ENCODE data around the gene WDR17.

Gene WDR17

DNA sequence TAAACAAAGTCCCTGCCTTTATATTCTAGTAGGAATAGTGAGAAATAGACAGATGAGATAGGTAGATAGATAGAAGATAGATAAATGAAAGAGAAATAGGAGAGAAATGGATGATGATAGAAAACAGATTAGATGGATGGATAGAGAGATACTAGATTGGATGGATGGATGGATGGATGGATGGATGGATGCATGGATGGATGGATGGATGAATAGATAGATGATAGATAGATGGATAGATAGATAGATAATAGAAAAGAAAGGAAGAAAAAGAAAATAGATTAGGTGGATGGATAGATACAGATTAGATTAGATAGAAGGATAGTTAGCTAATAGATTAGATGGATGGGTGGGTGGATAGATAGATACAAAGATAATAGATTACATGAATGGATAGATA lies 33.2 kb upstream of the WDR17 start:
- TF ChIP-seq, protein P1, sequence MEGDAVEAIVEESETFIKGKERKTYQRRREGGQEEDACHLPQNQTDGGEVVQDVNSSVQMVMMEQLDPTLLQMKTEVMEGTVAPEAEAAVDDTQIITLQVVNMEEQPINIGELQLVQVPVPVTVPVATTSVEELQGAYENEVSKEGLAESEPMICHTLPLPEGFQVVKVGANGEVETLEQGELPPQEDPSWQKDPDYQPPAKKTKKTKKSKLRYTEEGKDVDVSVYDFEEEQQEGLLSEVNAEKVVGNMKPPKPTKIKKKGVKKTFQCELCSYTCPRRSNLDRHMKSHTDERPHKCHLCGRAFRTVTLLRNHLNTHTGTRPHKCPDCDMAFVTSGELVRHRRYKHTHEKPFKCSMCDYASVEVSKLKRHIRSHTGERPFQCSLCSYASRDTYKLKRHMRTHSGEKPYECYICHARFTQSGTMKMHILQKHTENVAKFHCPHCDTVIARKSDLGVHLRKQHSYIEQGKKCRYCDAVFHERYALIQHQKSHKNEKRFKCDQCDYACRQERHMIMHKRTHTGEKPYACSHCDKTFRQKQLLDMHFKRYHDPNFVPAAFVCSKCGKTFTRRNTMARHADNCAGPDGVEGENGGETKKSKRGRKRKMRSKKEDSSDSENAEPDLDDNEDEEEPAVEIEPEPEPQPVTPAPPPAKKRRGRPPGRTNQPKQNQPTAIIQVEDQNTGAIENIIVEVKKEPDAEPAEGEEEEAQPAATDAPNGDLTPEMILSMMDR (IDR thresholded peaks at IDR 0.05): no peak
- Histone ChIP-seq H3K36me3 (no peaks in the 10 kb centered on the region), H3K27ac (no peak overlapping the region), H3K4me3 (ENCODE audit: low read depth in 1 of 2, low read length in 1 of 2) (no peak overlapping the region), H3K4me1 (ENCODE audit: control insufficient read depth in 1 of 2, insufficient read depth in 1 of 2, low read depth in 1 of 2, low read length in 1 of 2) (no peaks in the 10 kb centered on the region), H3K27me3 (peaks cover 5% of the 10 kb centered on the region), H3K9me3 (no peaks in the 10 kb centered on the region)

DNA sequence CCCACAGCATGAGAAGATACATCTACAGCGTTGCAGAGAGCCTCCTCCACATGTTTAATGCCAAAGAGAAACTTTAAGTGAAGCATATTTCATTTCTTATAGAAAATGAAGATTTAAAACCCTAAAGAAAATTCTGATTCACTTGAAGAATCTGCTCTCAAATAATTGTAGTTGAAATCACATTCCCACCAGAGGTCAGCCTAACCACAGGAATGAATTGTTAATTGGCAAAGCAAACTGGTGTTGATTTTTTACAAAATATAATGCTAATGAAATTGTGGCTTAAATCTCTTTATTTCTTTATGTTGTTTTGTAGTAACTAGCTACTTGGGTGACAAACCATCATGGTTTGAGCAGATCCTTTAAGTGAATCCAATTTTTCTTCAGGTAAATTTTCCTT lies 31.1 kb upstream of the WDR17 start:
- Histone ChIP-seq H3K27me3 (peaks cover under 1% of the 10 kb centered on the region), H3K4me1 (ENCODE audit: control insufficient read depth in 1 of 2, insufficient read depth in 1 of 2, low read depth in 1 of 2, low read length in 1 of 2) (no peaks in the 10 kb centered on the region), H3K9me3 (no peaks in the 10 kb centered on the region), H3K36me3 (no peaks in the 10 kb centered on the region), H3K4me3 (ENCODE audit: low read depth in 1 of 2, low read length in 1 of 2) (no peak overlapping the region), H3K27ac (no peak overlapping the region)
- TF ChIP-seq, protein P1 (IDR thresholded peaks at IDR 0.05): no peak

DNA sequence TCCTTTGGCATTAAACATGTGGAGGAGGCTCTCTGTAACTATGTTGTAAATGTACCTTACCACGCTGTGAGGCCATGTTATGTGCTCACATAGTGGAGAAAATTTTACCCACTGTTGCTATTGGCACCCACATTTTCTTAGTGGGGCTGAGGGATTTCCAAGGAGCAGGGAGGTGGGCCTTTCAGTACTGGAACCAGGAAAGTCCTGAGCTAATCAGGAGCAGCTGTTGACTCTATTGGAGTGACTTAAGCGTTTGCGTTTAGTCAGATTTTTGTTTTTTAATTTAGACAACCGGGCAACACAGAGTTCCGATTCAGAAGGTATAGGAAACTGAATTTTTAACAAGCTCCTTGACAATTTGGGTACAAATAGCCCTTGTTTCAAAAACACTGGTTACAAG lies 30.7 kb upstream of the WDR17 start:
- Histone ChIP-seq H3K4me1 (ENCODE audit: control insufficient read depth in 1 of 2, insufficient read depth in 1 of 2, low read depth in 1 of 2, low read length in 1 of 2) (no peaks in the 10 kb centered on the region), H3K27ac (no peak overlapping the region), H3K36me3 (no peaks in the 10 kb centered on the region), H3K4me3 (ENCODE audit: low read depth in 1 of 2, low read length in 1 of 2) (no peak overlapping the region), H3K27me3 (no peaks in the 10 kb centered on the region), H3K9me3 (no peaks in the 10 kb centered on the region)
- TF ChIP-seq, protein P1 (IDR thresholded peaks at IDR 0.05): no peak

DNA sequence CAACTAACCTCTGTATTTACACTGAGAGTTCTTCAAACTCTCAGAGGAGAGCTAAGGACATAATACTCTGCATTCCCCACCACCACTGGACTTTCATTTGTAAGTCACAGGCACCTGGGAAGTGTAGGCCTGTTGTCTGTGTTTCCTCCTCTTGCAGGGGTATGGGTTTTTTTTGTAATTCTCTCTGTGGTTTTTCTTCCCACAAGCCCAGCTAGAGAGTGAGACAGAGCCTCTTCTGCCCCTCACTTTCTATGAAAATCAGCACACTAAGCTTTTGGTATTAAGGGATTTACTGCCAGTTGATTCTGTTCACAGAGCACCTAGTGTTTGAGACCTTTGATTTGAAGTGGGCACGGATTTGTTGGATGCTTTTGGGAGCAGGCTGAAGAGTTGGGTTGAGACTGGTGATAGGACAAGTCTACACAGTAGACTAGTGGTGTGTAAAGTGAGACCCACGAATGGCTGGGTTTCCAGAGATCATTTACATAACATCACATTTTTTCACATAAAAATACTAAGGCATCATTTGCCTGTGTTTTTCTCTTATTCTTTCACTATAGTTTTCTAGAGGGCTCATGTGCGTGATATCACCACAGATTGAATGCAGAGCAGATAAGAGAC lies 28.9 kb upstream of the WDR17 start:
- Histone ChIP-seq H3K27ac (no peak overlapping the region), H3K36me3 (no peaks in the 10 kb centered on the region), H3K9me3 (no peaks in the 10 kb centered on the region), H3K4me1 (ENCODE audit: control insufficient read depth in 1 of 2, insufficient read depth in 1 of 2, low read depth in 1 of 2, low read length in 1 of 2) (no peaks in the 10 kb centered on the region), H3K4me3 (ENCODE audit: low read depth in 1 of 2, low read length in 1 of 2) (no peak overlapping the region), H3K27me3 (no peaks in the 10 kb centered on the region)
- TF ChIP-seq, protein P1 (IDR thresholded peaks at IDR 0.05): no peak

- no peaks in the 10 kb centered on the region for H3K36me3 ChIP-seq
- no peaks in the 10 kb centered on the region for H3K9me3 ChIP-seq
Measured at GRCh38 chr4:176038789-176039188, 26.9 kb upstream of the WDR17 start.

More at GRCh38 chr4:176038789-176039188, 26.9 kb upstream of the WDR17 start:
- H3K4me1 ChIP-seq (ENCODE audit: control insufficient read depth in 1 of 2, insufficient read depth in 1 of 2, low read depth in 1 of 2, low read length in 1 of 2): no peaks in the 10 kb centered on the region
- TF ChIP-seq, protein P1 (IDR thresholded peaks at IDR 0.05): no peak
- no peaks in the 10 kb centered on the region for H3K27me3 ChIP-seq
- H3K4me3 ChIP-seq (ENCODE audit: low read depth in 1 of 2, low read length in 1 of 2): no peak overlapping the region
- H3K27ac ChIP-seq: no peak overlapping the region

Data from neutrophil (primary cell).